ENCODE data around the gene CDH16.

The CDH16 gene

GRCh38 chr16:66913081-66913480, 5.6 kb downstream of the CDH16 start:
- TF ChIP-seq CTCF (conservative IDR thresholded peaks at IDR 0.05), result no peak
- H3K27ac ChIP-seq, result no peak overlapping the region

- no peak for TF ChIP-seq CTCF (conservative IDR thresholded peaks at IDR 0.05)
- H3K27ac ChIP-seq, result no peak overlapping the region
These were observed 6.9 kb downstream of the CDH16 start for GRCh38 chr16:66911801-66912200.

DNA sequence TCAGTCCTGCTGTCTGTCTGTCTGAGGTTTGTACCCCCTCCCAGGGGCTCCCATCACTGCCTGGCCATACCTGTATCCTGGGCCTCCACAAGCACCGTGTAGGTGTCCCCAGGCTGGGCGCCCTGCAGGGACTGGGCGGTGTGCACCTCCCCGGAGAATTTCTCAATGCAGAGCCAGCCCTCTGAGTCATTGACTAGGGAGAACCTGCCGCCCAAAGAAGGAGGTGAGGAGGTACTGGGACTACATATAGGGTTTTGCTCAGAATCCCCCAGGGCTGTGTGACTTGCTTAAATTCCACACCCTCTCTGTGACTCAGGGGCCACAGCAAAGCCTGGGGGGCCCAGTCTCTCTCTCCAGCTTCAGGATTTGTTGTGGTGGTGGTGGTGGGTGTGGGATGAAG, 7.6 kb downstream of the CDH16 start:
- no peak for TF ChIP-seq CTCF (conservative IDR thresholded peaks at IDR 0.05)
- no peak overlapping the region for H3K27ac ChIP-seq

DNA sequence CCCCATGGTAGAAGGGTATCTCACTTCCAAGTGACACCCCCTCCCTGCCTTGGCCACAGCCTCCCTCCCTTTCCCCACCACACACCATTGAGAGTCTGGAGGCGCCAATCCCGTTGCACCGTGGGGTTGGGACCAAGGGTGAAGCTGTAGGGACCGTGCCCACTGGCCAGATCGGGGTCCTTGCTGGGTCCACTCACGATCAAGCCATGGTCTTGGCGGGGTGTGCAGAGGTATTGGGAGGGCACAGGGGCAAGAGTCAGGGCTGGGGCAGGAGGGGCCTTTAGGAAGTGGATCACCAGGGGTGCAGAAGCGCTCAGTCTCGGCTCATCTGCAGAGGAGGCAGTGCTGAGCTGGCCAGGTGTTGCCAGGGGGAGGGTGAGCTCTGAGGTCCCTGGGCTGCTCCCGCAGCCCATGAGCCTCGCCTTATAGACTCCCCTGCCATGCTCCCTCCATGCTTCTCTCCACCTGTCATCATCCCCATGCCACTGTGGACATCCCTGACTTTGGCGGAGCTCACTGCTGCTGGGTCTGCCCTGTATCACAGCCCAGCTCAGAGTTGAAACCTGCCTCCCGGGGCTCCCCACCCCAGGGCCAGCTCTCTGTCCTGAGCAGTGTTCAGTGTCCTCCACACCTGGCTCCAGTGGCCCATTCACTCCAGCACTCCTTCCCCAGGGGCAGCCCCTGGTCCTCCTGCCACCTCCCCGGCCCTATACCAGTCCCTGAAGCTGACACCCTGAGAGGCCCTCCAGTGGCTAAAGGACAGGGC, 8.3 kb downstream of the CDH16 start:
- no peak overlapping the region for H3K27ac ChIP-seq
- TF ChIP-seq CTCF (conservative IDR thresholded peaks at IDR 0.05), result no peak

DNA sequence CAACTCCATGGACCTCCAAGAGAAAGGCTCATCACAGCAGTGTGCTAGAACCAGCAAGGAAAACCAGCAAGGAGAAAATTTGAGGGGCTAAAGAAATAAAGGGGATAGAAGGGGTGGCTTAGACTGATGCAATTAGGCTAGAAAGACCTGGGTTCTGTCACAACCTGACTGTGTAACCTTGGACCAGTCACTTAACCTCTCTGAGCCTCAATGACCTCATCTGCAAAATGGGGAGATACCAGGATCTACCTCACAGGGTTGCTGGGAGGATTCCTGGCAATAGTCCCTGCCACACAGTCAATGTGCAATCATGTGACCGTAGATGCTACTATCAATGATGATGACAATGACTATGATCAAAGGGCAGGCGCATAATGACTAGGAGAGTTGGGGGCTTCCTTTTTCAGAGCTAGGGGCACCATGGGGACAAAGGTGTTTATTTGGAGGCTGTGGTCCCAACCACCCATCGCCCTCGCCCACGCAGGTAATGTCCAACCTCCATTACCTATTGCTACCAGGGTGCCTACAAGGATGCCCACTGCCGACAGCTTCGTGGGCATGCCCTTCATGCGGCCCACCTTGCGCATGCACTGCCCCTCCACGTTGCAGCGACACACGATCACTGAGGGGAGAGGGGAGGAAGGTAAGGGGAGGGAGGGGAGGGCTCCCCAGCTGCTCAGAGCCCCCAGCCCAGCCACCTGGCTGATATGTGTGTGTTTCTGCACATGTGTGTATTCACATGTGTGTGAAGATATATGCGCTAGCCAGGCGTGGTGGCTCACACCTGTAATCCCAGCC, 9.7 kb downstream of the CDH16 start:
- TF ChIP-seq CTCF (conservative IDR thresholded peaks at IDR 0.05), result no peak
- no peak overlapping the region for H3K27ac ChIP-seq

- no peak overlapping the region for H3K27ac ChIP-seq
- no peak for TF ChIP-seq CTCF (conservative IDR thresholded peaks at IDR 0.05)
These were observed 10.6 kb downstream of the CDH16 start for GRCh38 chr16:66908116-66908515.

- no peak overlapping the region for H3K27ac ChIP-seq
- TF ChIP-seq CTCF (conservative IDR thresholded peaks at IDR 0.05), result no peak
These were observed 11.5 kb downstream of the CDH16 start for GRCh38 chr16:66906916-66907836.

Data from VCaP (cell line).